Uterus (tissue), 2 donors: ENCODE data around the gene CINP.

Experiments
- CTCF ChIP-seq, 4 experiments: fragments of 200-600 bp in 2 of 4; fragments of 450-650 bp in 2 of 4; sonication (generic) in 2 of 4; IDR thresholded peaks; one replicate each; pipeline ENCODE4 v1.5.1; 2016 to 2019; ENCODE audit warnings: antibody characterized with exemption in 4 of 4, mild to moderate bottlenecking in 2 of 4, moderate library complexity in 1 of 4
- POLR2A ChIP-seq, 2 donors: fragments of 450-650 bp; IDR thresholded peaks; one replicate each; pipeline ENCODE4 v1.6.1; 2016; ENCODE audit warnings: antibody characterized with exemption in 2 of 2, mild to moderate bottlenecking in 1 of 2, moderate library complexity in 1 of 2

DNA sequence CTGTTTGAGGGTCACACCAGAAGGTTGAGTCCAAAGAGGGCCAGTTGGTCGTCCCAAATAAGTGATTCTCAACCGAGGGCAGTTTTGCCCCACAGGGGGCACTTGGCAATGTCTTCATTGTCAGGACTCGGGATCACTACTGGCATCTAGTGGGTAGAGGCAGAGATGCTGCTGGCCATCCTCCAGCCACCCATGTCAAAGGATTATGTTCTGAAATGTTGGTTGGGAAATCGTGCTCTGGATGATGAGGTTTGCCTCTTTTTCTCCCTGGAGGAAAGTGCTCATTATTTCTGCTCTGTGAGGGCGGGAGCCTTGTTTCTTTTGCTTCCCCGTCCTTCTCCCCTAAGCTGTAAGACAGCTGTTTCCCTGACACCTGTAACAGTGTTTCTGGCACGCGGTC, 39.6 kb downstream of the CINP start:
- TF ChIP-seq POLR2A (IDR thresholded peaks at IDR 0.05) = no peak
- peak in 2 of 4 experiments; percentile 26 to 41 for TF ChIP-seq CTCF (IDR thresholded peaks at IDR 0.05)
